Measurements from ENCODE around the gene RPL9.
"Not testable (repeated sequence)": the region's sequence is repeated elsewhere in the genome, so short reads cannot be mapped to it uniquely, and the experiment has no call there.

Gene RPL9

DNA sequence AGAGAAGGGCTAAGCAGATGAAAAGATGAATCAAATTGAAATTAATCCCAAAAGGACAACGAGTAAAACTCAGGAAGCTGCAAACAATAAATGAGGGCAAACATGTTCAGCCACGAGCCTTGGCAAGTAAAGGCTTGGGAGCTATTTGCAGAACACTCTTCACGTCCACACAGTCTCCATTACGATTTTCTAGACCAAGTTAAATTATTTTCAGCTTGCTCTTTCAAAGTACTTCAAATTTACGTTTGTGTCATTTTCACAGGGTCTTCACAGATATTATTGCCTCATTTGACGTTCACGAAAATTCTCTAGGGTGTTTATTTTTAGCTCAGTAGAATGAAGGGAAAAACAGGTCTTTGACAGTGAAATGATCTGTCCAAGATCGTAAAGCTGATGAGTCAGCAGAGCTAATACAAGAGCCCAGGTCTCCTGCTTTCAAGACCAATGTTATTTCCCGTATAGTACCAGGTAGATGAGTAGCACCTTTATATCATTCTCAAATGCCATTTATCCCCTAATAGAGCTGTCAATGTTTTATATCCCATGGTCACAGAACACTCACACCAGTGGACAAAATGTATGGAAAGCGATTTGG lies 31.1 kb downstream of the RPL9 start:
- no peaks in the 10 kb centered on the region for H3K27me3 ChIP-seq (ENCODE audit: control insufficient read depth, insufficient read depth, low read length, poor library complexity, severe bottlenecking)
- WGBS, 2 experiments: 90 to 93% methylated on average over 10 of the region's 10 CpGs
- H3K4me3 ChIP-seq (ENCODE audit: insufficient read depth, low read depth, low read length): no peak overlapping the region
- H3K9me3 ChIP-seq (ENCODE audit: control insufficient read depth, low read length): no peaks in the 10 kb centered on the region
- H3K27ac ChIP-seq (ENCODE audit: insufficient read depth, low read depth, low read length, poor library complexity, severe bottlenecking): no peak overlapping the region
- H3K36me3 ChIP-seq (ENCODE audit: control insufficient read depth, insufficient read depth, low read length): no peaks in the 10 kb centered on the region
- no peaks in the 10 kb centered on the region for H3K4me1 ChIP-seq (ENCODE audit: control insufficient read depth, insufficient read depth, low read length)

DNA sequence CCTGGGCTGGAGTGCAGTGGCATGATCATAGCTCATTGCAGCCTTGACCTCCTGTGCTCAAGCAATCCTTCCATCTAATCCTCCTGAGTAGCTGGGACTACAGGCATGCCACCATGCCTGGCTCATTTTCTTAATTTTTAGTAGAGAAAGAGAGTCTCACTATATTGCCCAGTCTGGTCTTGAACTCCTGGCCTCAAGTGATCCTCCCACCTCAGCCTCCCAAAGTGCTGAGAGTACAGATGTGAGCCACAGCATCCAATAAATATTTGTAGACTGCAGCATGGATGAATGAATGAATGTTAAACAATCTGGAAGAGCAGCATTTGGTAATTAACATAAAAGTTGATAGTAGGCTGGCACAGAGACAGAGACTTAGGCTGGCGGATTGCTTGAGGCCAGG lies 32.0 kb downstream of the RPL9 start:
- Histone ChIP-seq H3K27me3 (ENCODE audit: control insufficient read depth, insufficient read depth, low read length, poor library complexity, severe bottlenecking) (no peaks in the 10 kb centered on the region), H3K9me3 (ENCODE audit: control insufficient read depth, low read length) (no peaks in the 10 kb centered on the region), H3K36me3 (ENCODE audit: control insufficient read depth, insufficient read depth, low read length) (no peaks in the 10 kb centered on the region), H3K4me3 (ENCODE audit: insufficient read depth, low read depth, low read length) (no peak overlapping the region), H3K4me1 (ENCODE audit: control insufficient read depth, insufficient read depth, low read length) (no peaks in the 10 kb centered on the region), H3K27ac (ENCODE audit: insufficient read depth, low read depth, low read length, poor library complexity, severe bottlenecking) (no peak overlapping the region)
- WGBS, 2 experiments: 94 to 97% methylated on average over 1 of the region's 1 CpG

DNA sequence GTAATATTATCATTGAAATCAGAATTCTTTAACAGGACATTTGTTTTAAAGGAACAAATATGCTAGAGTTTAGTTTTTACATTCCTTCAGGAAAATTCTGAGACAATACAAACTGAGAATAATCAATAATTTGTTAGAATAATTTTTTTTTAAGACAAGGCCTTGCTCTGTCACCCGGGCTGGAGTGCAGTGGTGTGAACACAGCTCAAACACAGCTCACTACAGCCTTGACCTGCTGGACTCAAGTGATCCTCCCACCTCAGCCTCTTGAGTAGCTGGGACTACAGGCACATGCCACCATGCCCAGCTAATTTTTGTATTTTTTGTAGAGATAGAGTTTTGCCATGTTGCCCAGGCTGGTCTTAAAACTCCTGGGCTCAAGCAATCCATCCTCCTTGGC lies 33.4 kb downstream of the RPL9 start:
- H3K27me3 ChIP-seq (ENCODE audit: control insufficient read depth, insufficient read depth, low read length, poor library complexity, severe bottlenecking); H3K4me1 ChIP-seq (ENCODE audit: control insufficient read depth, insufficient read depth, low read length); H3K9me3 ChIP-seq (ENCODE audit: control insufficient read depth, low read length); H3K4me3 ChIP-seq (ENCODE audit: insufficient read depth, low read depth, low read length); H3K27ac ChIP-seq (ENCODE audit: insufficient read depth, low read depth, low read length, poor library complexity, severe bottlenecking); H3K36me3 ChIP-seq (ENCODE audit: control insufficient read depth, insufficient read depth, low read length): not testable (repeated sequence)
- 90 to 93% methylated on average over 1 of the region's 1 CpG for WGBS, 2 experiments

DNA sequence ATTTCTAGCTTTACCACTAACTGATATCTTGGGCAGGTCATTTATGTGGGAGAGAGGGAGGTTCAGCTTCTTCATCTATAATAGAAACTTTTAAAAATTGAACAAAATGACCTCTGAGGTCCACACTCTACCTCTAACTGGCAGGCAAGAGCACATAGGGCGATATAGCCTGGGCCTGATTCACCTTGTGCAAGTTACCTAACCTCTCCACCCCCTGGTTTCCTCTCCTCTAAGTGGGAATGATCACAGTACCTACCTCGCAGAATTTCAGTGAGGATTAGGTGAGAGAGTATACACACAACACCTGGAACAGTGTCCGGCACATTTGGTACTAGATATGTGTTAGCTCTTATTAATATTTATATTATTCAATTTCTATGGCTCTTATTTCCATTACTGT lies 36.5 kb downstream of the RPL9 start:
- Histone ChIP-seq H3K4me3 (ENCODE audit: insufficient read depth, low read depth, low read length) (no peak overlapping the region), H3K36me3 (ENCODE audit: control insufficient read depth, insufficient read depth, low read length) (no peaks in the 10 kb centered on the region), H3K27ac (ENCODE audit: insufficient read depth, low read depth, low read length, poor library complexity, severe bottlenecking) (no peak overlapping the region), H3K9me3 (ENCODE audit: control insufficient read depth, low read length) (no peaks in the 10 kb centered on the region), H3K4me1 (ENCODE audit: control insufficient read depth, insufficient read depth, low read length) (no peaks in the 10 kb centered on the region), H3K27me3 (ENCODE audit: control insufficient read depth, insufficient read depth, low read length, poor library complexity, severe bottlenecking) (no peaks in the 10 kb centered on the region)
- 87 to 100% methylated on average over 1 to 2 of the region's 3 CpGs for WGBS, 2 experiments

DNA sequence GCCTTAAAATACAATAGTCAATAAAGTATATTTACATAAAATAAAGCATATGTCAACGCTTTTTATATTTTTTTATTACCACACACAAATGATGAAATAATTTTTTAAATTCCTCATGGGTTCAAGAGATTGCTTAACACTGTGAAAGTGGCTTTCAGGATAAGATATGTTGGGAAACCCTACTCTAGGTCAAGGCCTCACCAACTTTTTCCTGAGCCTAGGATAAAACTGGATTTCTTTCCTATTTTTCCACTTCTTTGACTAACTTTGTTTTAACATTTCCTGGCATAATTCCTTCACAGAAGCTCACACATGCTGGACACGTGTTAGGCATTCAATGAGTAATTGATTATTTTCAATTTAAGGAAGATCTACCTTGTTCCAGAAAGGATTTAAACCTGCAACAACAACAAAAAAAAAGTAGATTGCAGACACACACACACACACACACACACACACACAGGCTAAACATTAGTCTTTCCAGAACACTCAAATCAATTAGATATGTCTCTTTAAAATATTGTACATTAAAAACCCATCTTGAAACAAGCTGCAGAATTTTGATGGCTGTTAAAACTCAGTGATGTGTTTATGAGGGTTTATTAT lies 42.9 kb downstream of the RPL9 start:
- WGBS, 2 experiments: 100% methylated on average over 2 of the region's 2 CpGs; no CpG with 5 or more reads in 1 of the 2 experiments
- Histone ChIP-seq H3K9me3 (ENCODE audit: control insufficient read depth, low read length) (no peaks in the 10 kb centered on the region), H3K27ac (ENCODE audit: insufficient read depth, low read depth, low read length, poor library complexity, severe bottlenecking) (no peak overlapping the region), H3K27me3 (ENCODE audit: control insufficient read depth, insufficient read depth, low read length, poor library complexity, severe bottlenecking) (no peaks in the 10 kb centered on the region), H3K4me1 (ENCODE audit: control insufficient read depth, insufficient read depth, low read length) (no peaks in the 10 kb centered on the region), H3K36me3 (ENCODE audit: control insufficient read depth, insufficient read depth, low read length) (no peaks in the 10 kb centered on the region), H3K4me3 (ENCODE audit: insufficient read depth, low read depth, low read length) (no peak overlapping the region)

DNA sequence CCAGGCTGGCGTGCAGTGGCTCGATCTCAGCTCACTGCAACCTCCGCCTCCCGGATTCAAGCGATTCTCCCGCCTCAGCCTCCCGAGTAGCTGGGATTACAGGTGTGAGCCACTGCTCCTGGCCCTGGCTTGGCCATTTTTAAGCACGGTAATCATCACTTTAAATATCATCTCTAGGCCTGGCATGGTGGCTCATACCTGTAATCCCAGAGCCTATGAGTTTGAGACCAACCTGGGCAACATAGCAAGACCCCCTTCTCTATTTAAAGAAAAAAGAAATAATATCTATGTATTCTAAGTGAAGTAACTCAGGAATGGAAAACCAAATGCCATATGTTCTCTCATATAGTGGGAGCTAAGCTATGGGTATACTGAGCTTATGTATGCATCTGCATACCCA lies 47.2 kb downstream of the RPL9 start:
- not testable (repeated sequence) for H3K4me1 ChIP-seq (ENCODE audit: control insufficient read depth, insufficient read depth, low read length); H3K27me3 ChIP-seq (ENCODE audit: control insufficient read depth, insufficient read depth, low read length, poor library complexity, severe bottlenecking); H3K9me3 ChIP-seq (ENCODE audit: control insufficient read depth, low read length); H3K27ac ChIP-seq (ENCODE audit: insufficient read depth, low read depth, low read length, poor library complexity, severe bottlenecking); H3K36me3 ChIP-seq (ENCODE audit: control insufficient read depth, insufficient read depth, low read length); H3K4me3 ChIP-seq (ENCODE audit: insufficient read depth, low read depth, low read length)
- WGBS, 2 experiments: 84 to 88% methylated on average over 8 of the region's 8 CpGs

DNA sequence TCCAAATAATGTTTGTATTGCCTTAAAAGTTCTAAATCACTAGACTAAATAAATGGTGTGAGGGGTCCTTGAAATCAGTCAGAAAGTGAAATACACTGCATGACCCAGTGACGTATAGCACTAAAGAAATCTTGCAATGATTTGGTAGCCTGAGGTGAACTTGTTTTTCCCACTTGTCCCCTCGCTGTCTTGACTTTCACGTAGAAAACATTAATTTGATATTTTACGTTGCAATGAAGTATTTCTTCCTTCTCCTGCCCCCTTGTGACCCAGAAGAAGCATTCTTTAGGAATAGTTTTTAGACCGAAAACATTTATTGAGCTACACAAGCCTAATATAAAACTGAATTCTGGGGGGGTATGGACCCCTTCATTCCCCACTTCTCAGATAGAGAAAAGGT lies 48.3 kb downstream of the RPL9 start:
- Histone ChIP-seq H3K36me3 (ENCODE audit: control insufficient read depth, insufficient read depth, low read length) (no peaks in the 10 kb centered on the region), H3K4me1 (ENCODE audit: control insufficient read depth, insufficient read depth, low read length) (no peaks in the 10 kb centered on the region), H3K27ac (ENCODE audit: insufficient read depth, low read depth, low read length, poor library complexity, severe bottlenecking) (no peak overlapping the region), H3K27me3 (ENCODE audit: control insufficient read depth, insufficient read depth, low read length, poor library complexity, severe bottlenecking) (no peaks in the 10 kb centered on the region), H3K9me3 (ENCODE audit: control insufficient read depth, low read length) (no peaks in the 10 kb centered on the region), H3K4me3 (ENCODE audit: insufficient read depth, low read depth, low read length) (no peak overlapping the region)
- 80 to 83% methylated on average over 4 to 5 of the region's 5 CpGs for WGBS, 2 experiments

DNA sequence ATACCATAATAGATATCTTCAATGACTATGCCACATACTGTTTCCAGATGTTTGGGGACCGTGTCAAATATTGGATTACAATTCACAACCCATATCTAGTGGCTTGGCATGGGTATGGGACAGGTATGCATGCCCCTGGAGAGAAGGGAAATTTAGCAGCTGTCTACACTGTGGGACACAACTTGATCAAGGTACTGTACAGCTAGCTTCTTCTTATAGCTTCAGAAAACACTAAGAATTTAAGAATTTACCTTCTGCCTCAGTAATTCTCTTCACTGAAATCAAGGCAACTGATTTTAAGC lies 51.2 kb downstream of the RPL9 start:
- Histone ChIP-seq H3K9me3 (ENCODE audit: control insufficient read depth, low read length) (no peaks in the 10 kb centered on the region), H3K36me3 (ENCODE audit: control insufficient read depth, insufficient read depth, low read length) (no peaks in the 10 kb centered on the region), H3K27me3 (ENCODE audit: control insufficient read depth, insufficient read depth, low read length, poor library complexity, severe bottlenecking) (no peaks in the 10 kb centered on the region), H3K4me3 (ENCODE audit: insufficient read depth, low read depth, low read length) (no peak overlapping the region), H3K27ac (ENCODE audit: insufficient read depth, low read depth, low read length, poor library complexity, severe bottlenecking) (no peak overlapping the region), H3K4me1 (ENCODE audit: control insufficient read depth, insufficient read depth, low read length) (no peaks in the 10 kb centered on the region)
- WGBS, 2 experiments: 80 to 100% methylated on average over 1 of the region's 1 CpG

DNA sequence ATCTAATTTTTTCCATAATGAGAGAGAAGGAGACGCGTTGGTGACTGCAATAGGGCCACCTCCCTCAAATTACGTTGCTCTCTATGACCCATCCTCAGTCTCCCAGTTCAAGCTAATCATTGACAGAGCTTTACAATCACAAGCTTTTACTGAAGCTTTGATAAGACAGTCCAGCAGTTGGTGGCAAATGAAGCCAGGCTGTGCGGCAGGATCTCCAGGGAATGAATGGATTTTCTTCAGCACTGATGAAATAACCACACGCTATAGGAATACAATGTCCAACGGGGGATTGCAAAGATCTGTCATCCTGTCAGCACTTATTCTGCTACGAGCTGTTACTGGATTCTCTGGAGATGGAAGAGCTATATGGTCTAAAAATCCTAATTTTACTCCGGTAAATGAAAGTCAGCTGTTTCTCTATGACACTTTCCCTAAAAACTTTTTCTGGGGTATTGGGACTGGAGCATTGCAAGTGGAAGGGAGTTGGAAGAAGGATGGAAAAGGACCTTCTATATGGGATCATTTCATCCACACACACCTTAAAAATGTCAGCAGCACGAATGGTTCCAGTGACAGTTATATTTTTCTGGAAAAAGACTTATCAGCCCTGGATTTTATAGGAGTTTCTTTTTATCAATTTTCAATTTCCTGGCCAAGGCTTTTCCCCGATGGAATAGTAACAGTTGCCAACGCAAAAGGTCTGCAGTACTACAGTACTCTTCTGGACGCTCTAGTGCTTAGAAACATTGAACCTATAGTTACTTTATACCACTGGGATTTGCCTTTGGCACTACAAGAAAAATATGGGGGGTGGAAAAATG lies 51.7 kb downstream of the RPL9 start, which contains the start of gene KLB:
Gene KLB (plus strand): TSS at position 168 of the 821 bp plus-strand sequence. CDS start 20 bp downstream, at position 188.
- Histone ChIP-seq H3K36me3 (ENCODE audit: control insufficient read depth, insufficient read depth, low read length) (no peaks in the 10 kb centered on the region), H3K4me3 (ENCODE audit: insufficient read depth, low read depth, low read length) (no peak within 1 kb of the TSS), H3K27ac (ENCODE audit: insufficient read depth, low read depth, low read length, poor library complexity, severe bottlenecking) (no peak within 1 kb of the TSS), H3K4me1 (ENCODE audit: control insufficient read depth, insufficient read depth, low read length) (no peaks in the 10 kb centered on the region), H3K27me3 (ENCODE audit: control insufficient read depth, insufficient read depth, low read length, poor library complexity, severe bottlenecking) (no peaks in the 10 kb centered on the region), H3K9me3 (ENCODE audit: control insufficient read depth, low read length) (no peaks in the 10 kb centered on the region)
- WGBS, 2 experiments: 89% methylated on average over 12 of the region's 12 CpGs

Data from ectodermal cell (in vitro differentiated cells).